WTC11 (cell line): ENCODE measurements around the gene PSORS1C1. TPM values are rescaled to one million over a fixed set of nuclear protein-coding genes. Genes with fewer than 3 reads are reported as not detected.
"Not testable (repeated sequence)": the region's sequence is repeated elsewhere in the genome, so short reads cannot be mapped to it uniquely, and the experiment has no call there.

Experiments used
- ATAC-seq: fragments of 200-7000 bp; cut with Tn5 transposase; 2 replicates; pipeline ENCODE4 v1.10.0; 2021; ENCODE audit warnings: mild to moderate bottlenecking, moderate library complexity
- CTCF ChIA-PET: fragments of 300-600 bp; sonication (Branson Sonifier 250); formaldehyde crosslinking; loops from one replicate; lab custom pipeline; 2021; ENCODE audit warnings: antibody characterized with exemption; lab: Charles Lee
- POLR2A ChIA-PET: fragments of 350-600 bp; sonication (Branson Sonifier 250); formaldehyde crosslinking; loops from one replicate; lab custom pipeline; 2021; ENCODE audit warnings: antibody characterized with exemption; lab: Charles Lee
- DNase-seq: peaks from one replicate; pipeline ENCODE4 v3.0.0; 2021; ENCODE audit warnings: low spot score
- H3K27ac Mint-ChIP-seq: 2 replicates; pipeline ENCODE4 v1.8.0; 2021; ENCODE audit warnings: mixed read lengths
- H3K27me3 Mint-ChIP-seq: 2 replicates; pipeline ENCODE4 v1.8.0; 2021; ENCODE audit warnings: low read depth, mild to moderate bottlenecking, moderate library complexity, mixed read lengths
- H3K36me3 Mint-ChIP-seq: 2 replicates; pipeline ENCODE4 v1.8.0; 2021; ENCODE audit warnings: mixed read lengths
- H3K4me1 Mint-ChIP-seq: 2 replicates; pipeline ENCODE4 v1.8.0; 2022; ENCODE audit warnings: mixed read lengths
- H3K4me3 Mint-ChIP-seq: 2 replicates; pipeline ENCODE4 v1.8.0; 2021; ENCODE audit warnings: mild to moderate bottlenecking, moderate library complexity, mixed read lengths
- H3K9me3 Mint-ChIP-seq: 2 replicates; pipeline ENCODE4 v1.8.0; 2021; ENCODE audit warnings: mixed read lengths
- ATF6 ChIP-seq: sonication (generic); formaldehyde crosslinking; IDR thresholded peaks from 2 replicates; pipeline ENCODE4 v1.8.1; 2023; ENCODE audit warnings: mild to moderate bottlenecking, missing genetic modification reagents
- CREB1 ChIP-seq: sonication (generic); formaldehyde crosslinking; IDR thresholded peaks from 2 replicates; pipeline ENCODE4 v1.8.0; 2023; ENCODE audit warnings: mild to moderate bottlenecking, missing genetic modification reagents
- E2F4 ChIP-seq: sonication (generic); formaldehyde crosslinking; IDR thresholded peaks from 2 replicates; pipeline ENCODE4 v1.8.1; 2022; ENCODE audit warnings: low read depth, mild to moderate bottlenecking, moderate library complexity, missing genetic modification reagents, borderline replicate concordance
- E2F5 ChIP-seq: sonication (generic); formaldehyde crosslinking; IDR thresholded peaks from 2 replicates; pipeline ENCODE4 v1.8.1; 2022; ENCODE audit warnings: mild to moderate bottlenecking, moderate library complexity, missing genetic modification reagents
- ETV6 ChIP-seq: sonication (generic); formaldehyde crosslinking; IDR thresholded peaks from 2 replicates; pipeline ENCODE4 v1.8.1; 2022; ENCODE audit warnings: mild to moderate bottlenecking, missing genetic modification reagents
- FOXP1 ChIP-seq: sonication (generic); formaldehyde crosslinking; IDR thresholded peaks from 2 replicates; pipeline ENCODE4 v1.8.0; 2022; ENCODE audit warnings: missing genetic modification reagents, mild to moderate bottlenecking, moderate library complexity, borderline replicate concordance
- MAX ChIP-seq: sonication (generic); formaldehyde crosslinking; IDR thresholded peaks from 2 replicates; pipeline ENCODE4 v1.8.0; 2022; ENCODE audit warnings: mild to moderate bottlenecking, missing genetic modification reagents
- MLX ChIP-seq: sonication (generic); formaldehyde crosslinking; IDR thresholded peaks from 2 replicates; pipeline ENCODE4 v1.8.1; 2023; ENCODE audit warnings: mild to moderate bottlenecking, missing genetic modification reagents, moderate library complexity
- NFYB ChIP-seq: sonication (generic); formaldehyde crosslinking; conservative IDR thresholded peaks from 2 replicates; pipeline ENCODE4 v1.8.0; 2022; ENCODE audit warnings: low read depth, missing genetic modification reagents
- NR1H2 ChIP-seq: sonication (generic); formaldehyde crosslinking; IDR thresholded peaks from 2 replicates; pipeline ENCODE4 v1.9.0; 2021; ENCODE audit warnings: mild to moderate bottlenecking, moderate library complexity, missing genetic modification reagents
- NR3C1 ChIP-seq: sonication (generic); formaldehyde crosslinking; conservative IDR thresholded peaks from 2 replicates; pipeline ENCODE4 v1.8.1; 2023; ENCODE audit warnings: low read depth, mild to moderate bottlenecking, missing genetic modification reagents
- RORB ChIP-seq: fragments of 250-450 bp; sonication (Bioruptor Pico); IDR thresholded peaks from 2 replicates; pipeline ENCODE4 v1.9.0; 2021; ENCODE audit warnings: mild to moderate bottlenecking
- SMAD3 ChIP-seq: sonication (generic); formaldehyde crosslinking; IDR thresholded peaks from 2 replicates; pipeline ENCODE4 v1.8.0; 2022; ENCODE audit warnings: missing genetic modification reagents, mild to moderate bottlenecking, borderline replicate concordance
- SP1 ChIP-seq: sonication (generic); formaldehyde crosslinking; conservative IDR thresholded peaks from 2 replicates; pipeline ENCODE4 v1.8.1; 2022; ENCODE audit warnings: missing genetic modification reagents
- USF2 ChIP-seq: sonication (generic); formaldehyde crosslinking; IDR thresholded peaks from 2 replicates; pipeline ENCODE4 v1.8.1; 2023; ENCODE audit warnings: mild to moderate bottlenecking, missing genetic modification reagents, moderate library complexity
- ZBTB21 ChIP-seq: sonication (generic); formaldehyde crosslinking; IDR thresholded peaks from 2 replicates; pipeline ENCODE4 v1.8.1; 2023; ENCODE audit warnings: mild to moderate bottlenecking, missing genetic modification reagents, borderline replicate concordance
- ZBTB43 ChIP-seq: sonication (generic); formaldehyde crosslinking; IDR thresholded peaks from 2 replicates; pipeline ENCODE4 v1.8.1; 2023; ENCODE audit warnings: mild to moderate bottlenecking, missing genetic modification reagents
- ZNF138 ChIP-seq: sonication (generic); formaldehyde crosslinking; conservative IDR thresholded peaks from 2 replicates; pipeline ENCODE4 v1.8.1; 2022; ENCODE audit warnings: mild to moderate bottlenecking, moderate library complexity, missing genetic modification reagents
- ZNF232 ChIP-seq: sonication (generic); formaldehyde crosslinking; IDR thresholded peaks from 2 replicates; pipeline ENCODE4 v1.8.0; 2022; ENCODE audit warnings: mild to moderate bottlenecking, missing genetic modification reagents
- ZNF416 ChIP-seq: fragments of 250-450 bp; sonication (Bioruptor Pico); IDR thresholded peaks from 2 replicates; pipeline ENCODE4 v1.9.0; 2021; ENCODE audit warnings: mild to moderate bottlenecking, inconsistent platforms
- ZNF671 ChIP-seq: fragments of 250-450 bp; sonication (Bioruptor Pico); IDR thresholded peaks from 2 replicates; pipeline ENCODE4 v1.8.0; 2021; ENCODE audit warnings: mild to moderate bottlenecking
- total RNA-seq: library from RNA; stranded (reverse); gene quantifications from 3 replicates; pipeline ENCODE4 v1.2.3, GENCODE V29; 2021

PSORS1C1 gene
- total RNA-seq, 1 experiment from 2014 or later: 0.66 TPM

- Mint-ChIP-seq H3K27ac (peak overlapping the region; percentile 91), H3K27me3 (no peaks in the 10 kb centered on the region), H3K36me3 (peaks cover 52% of the 10 kb centered on the region), H3K4me1 (peaks cover 63% of the 10 kb centered on the region), H3K9me3 (no peaks in the 10 kb centered on the region), H3K4me3 (peak overlapping the region; percentile 97)
- no peak for DNase-seq
- CTCF ChIA-PET: interaction anchor here (0.9 to 4.8 kb wide), 5 partner anchors 11 to 197 kb away, joined by 4 to 60 read pairs (median 6); partner anchors contain the start of gene TCF19
- POLR2A ChIA-PET: interaction anchor here (0.6 to 1.3 kb wide), 3 partner anchors 10 to 646 kb away, joined by 3 to 8 read pairs (median 3); partner anchors contain the start of genes HSPA1A, HSPA1L and TCF19
- no peak for ATAC-seq
- TF ChIP-seq USF2 (CRISPR knock-in tag): no peak
- TF ChIP-seq ZBTB43 (CRISPR knock-in tag): no peak
- TF ChIP-seq NR3C1 (CRISPR knock-in tag): no peak
- no peak for TF ChIP-seq CREB1 (CRISPR knock-in tag)
- TF ChIP-seq MAX (CRISPR knock-in tag): no peak
- no peak for TF ChIP-seq RORB
- no peak for TF ChIP-seq E2F4 (CRISPR knock-in tag)
- TF ChIP-seq NR1H2 (CRISPR knock-in tag): no peak
- TF ChIP-seq ZNF138 (CRISPR knock-in tag): no peak
- no peak for TF ChIP-seq NFYB (CRISPR knock-in tag)
- TF ChIP-seq MLX: no peak
- TF ChIP-seq, all 79 proteins: peak for 0
These were observed 54.7 kb downstream of the PSORS1C1 start for GRCh38 chr6:31169123-31169857.

- H3K9me3 Mint-ChIP-seq, ATAC-seq, H3K27me3 Mint-ChIP-seq, DNase-seq: not testable (repeated sequence)
- ChIA-PET CTCF (interaction anchor here (0.9 to 4.8 kb wide), 5 partner anchors 11 to 197 kb away, joined by 4 to 60 read pairs (median 6); partner anchors contain the start of gene TCF19), POLR2A (interaction anchor here (0.8 to 1.3 kb wide), 2 partner anchors 11 to 20 kb away, joined by 3 to 8 read pairs; partner anchors contain the start of gene TCF19)
- Mint-ChIP-seq H3K36me3 (peaks cover 45% of the 10 kb centered on the region), H3K27ac (peak overlapping the region; percentile 72), H3K4me1 (peaks cover 65% of the 10 kb centered on the region), H3K4me3 (peak overlapping the region; percentile 97)
- 0 out of 2 replicates have a peak, but pooled peaks have one; percentile 13 for TF ChIP-seq FOXP1 (CRISPR knock-in tag)
These were observed 55.4 kb downstream of the PSORS1C1 start for GRCh38 chr6:31169858-31170599.

- Mint-ChIP-seq H3K4me3 (peak within 1 kb of the TSS; percentile 97), H3K9me3 (no peaks in the 10 kb centered on the region), H3K4me1 (peaks cover 67% of the 10 kb centered on the region), H3K36me3 (peaks cover 42% of the 10 kb centered on the region), H3K27me3 (no peaks in the 10 kb centered on the region), H3K27ac (peak within 1 kb of the TSS; percentile 100)
- peak; percentile 78 for DNase-seq
- peak; percentile 11 for ATAC-seq
- TF ChIP-seq SMAD3 (CRISPR knock-in tag) (no peak), SP1 (CRISPR knock-in tag) (peak; percentile 66; the same call in 1 of the 2 replicates), ZBTB21 (CRISPR knock-in tag) (no peak), ZNF416 (CRISPR knock-in tag) (no peak), ETV6 (peak; percentile 58), ATF6 (no peak), RORB (no peak), E2F5 (CRISPR knock-in tag) (no peak), ZNF671 (no peak), ZNF232 (CRISPR knock-in tag) (no peak)
- POLR2A ChIA-PET: interaction anchor here (1.3 to 2.9 kb wide), 2 partner anchors 11 to 12 kb away, joined by 8 to 44 read pairs; partner anchors contain the start of gene TCF19
- CTCF ChIA-PET: interaction anchor here (1.8 to 4.8 kb wide), 4 partner anchors 9 to 83 kb away, joined by 7 to 60 read pairs (median 14); no protein-coding TSS in a partner anchor
These were observed 55.9 kb downstream of the PSORS1C1 start, which contains the start of gene POU5F1 for GRCh38 chr6:31170600-31170881. Gene POU5F1 (minus strand): TSS chr6:31170682. CDS start chr6:31170620, 62 bp downstream.
